C4-2B (cell line): Measurements from ENCODE around the gene GHRL.

Experiments used
- CTCF ChIP-seq: fragments of 450-650 bp; conservative IDR thresholded peaks from 2 replicates; pipeline ENCODE4 v1.5.1; 2017; ENCODE audit warnings: mild to moderate bottlenecking
- ZFX ChIP-seq: fragments of 450-650 bp; IDR thresholded peaks from 2 replicates; pipeline ENCODE4 v1.6.1; 2017

DNA sequence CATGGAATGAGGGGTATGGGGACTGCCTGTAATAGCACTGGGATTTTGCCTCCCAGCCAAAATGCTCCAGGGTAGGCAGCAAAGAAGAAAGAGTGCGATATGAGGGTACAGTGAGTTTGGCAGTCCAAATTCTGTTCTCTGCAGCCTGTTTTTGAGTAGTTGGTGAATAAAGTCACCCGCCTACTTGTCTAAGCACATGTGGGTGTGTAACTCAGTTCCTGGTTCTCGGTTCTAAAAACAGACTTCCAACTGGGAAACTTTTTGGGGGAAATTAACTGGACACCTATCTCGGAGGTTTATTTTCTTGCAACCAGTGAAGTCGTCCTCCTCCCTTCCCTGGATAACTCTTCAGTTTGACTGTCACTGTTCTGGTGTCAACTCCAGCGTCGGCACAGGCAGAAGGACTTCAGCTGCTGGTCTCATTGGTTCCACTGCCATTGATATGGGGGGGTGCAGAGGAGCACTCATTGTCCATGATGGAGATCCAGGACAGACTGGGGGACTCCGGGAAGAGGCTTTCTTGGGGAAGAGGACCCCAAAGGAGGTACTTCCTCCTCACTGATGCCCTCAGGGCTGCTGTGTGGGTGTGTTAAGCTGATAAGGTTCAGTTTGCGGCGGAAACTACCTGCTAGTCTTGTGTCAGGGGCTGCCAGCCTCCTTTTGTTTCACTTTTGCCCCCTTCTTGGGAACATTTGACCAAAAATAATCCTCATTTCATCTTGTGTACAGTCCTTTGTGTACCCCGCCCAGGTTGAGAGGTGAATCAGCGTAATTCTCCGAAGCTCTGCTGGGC is 13.2 kb downstream of the GHRL start:
- no peak for TF ChIP-seq CTCF
- TF ChIP-seq ZFX: no peak
